ENCODE measurements around the gene PIEZO2. TPM values are rescaled to one million over a fixed set of nuclear protein-coding genes. Genes with fewer than 3 reads are reported as not detected.

The PIEZO2 gene
- total and polyA plus RNA-seq, 7 donors: 1.4 to 35.2 (median 25.1) TPM; not detected in 1

DNA sequence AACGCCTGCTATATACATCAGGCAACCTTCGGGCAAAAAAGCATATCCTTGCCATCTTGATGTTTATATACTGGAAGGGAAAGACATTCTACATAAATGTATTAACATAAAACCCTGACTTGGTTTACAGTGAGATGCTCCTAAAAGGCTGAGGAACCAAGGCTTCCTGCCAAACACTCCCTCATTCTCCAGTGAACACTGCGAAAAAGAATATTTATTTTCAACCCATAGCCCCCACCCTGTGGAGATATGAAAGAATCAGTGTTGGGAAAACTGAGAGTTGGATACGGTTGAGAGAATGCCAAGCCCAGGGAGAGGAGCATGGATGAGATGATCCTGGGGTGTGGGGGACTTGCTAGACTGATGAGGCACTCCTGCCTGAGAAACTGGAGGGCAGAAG is 94.9 kb downstream of the PIEZO2 start:
- 59 to 64% methylated on average over 4 of the region's 4 CpGs for WGBS, 2 donors
- no peak overlapping the region for H3K4me3 ChIP-seq
- intact Hi-C loops (cut with DNase I): no loop called here
- no peak for DNase-seq
- TF ChIP-seq POLR2A (IDR thresholded peaks at IDR 0.05): no peak
- no peak for TF ChIP-seq POLR2AphosphoS5 (IDR thresholded peaks at IDR 0.05)
- TF ChIP-seq EP300 (IDR thresholded peaks at IDR 0.05): no peak
- no peak for TF ChIP-seq CTCF (IDR thresholded peaks at IDR 0.05)
- no peaks in the 10 kb centered on the region for H3K36me3 ChIP-seq
- no peaks in the 10 kb centered on the region for H3K4me1 ChIP-seq
- no peak overlapping the region for H3K27ac ChIP-seq
- no peaks in the 10 kb centered on the region for H3K27me3 ChIP-seq
- H3K9me3 ChIP-seq: no peaks in the 10 kb centered on the region

GRCh38 chr18:11053293-11053692 is 96.1 kb downstream of the PIEZO2 start:
- Histone ChIP-seq H3K4me1 (no peaks in the 10 kb centered on the region), H3K36me3 (no peaks in the 10 kb centered on the region), H3K27me3 (no peaks in the 10 kb centered on the region), H3K27ac (no peak overlapping the region), H3K9me3 (no peaks in the 10 kb centered on the region), H3K4me3 (no peak overlapping the region)
- TF ChIP-seq EP300 (IDR thresholded peaks at IDR 0.05) (no peak), POLR2A (IDR thresholded peaks at IDR 0.05) (no peak), CTCF (IDR thresholded peaks at IDR 0.05) (no peak), POLR2AphosphoS5 (IDR thresholded peaks at IDR 0.05) (no peak)
- DNase-seq: no peak
- 93 to 98% methylated on average over 1 of the region's 1 CpG for WGBS, 2 donors
- intact Hi-C loops (cut with DNase I): no loop called here

DNA sequence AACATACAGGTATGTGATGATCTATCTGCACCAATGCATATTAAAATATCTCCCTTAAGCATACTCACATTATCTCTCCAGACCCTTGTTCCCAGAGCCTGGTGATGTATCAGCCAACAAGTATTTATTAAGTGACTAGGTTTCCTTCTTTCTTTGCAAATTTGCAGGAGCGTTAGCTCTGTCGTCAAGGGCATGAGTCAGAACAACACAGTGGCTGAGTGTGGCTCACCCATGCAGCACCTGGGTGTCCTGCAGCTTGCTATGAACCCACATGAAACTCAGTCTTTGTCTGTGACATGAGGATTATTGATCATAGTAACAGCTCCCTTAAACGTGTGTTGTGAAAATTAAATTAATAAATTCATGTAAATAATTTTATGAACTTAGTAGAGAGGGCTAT is 96.6 kb downstream of the PIEZO2 start:
- Histone ChIP-seq H3K36me3 (no peaks in the 10 kb centered on the region), H3K27me3 (no peaks in the 10 kb centered on the region), H3K4me3 (no peak overlapping the region), H3K27ac (no peak overlapping the region), H3K4me1 (no peaks in the 10 kb centered on the region), H3K9me3 (no peaks in the 10 kb centered on the region)
- intact Hi-C loops (cut with DNase I): no loop called here
- TF ChIP-seq POLR2A (IDR thresholded peaks at IDR 0.05) (no peak), POLR2AphosphoS5 (IDR thresholded peaks at IDR 0.05) (no peak), CTCF (IDR thresholded peaks at IDR 0.05) (no peak), EP300 (IDR thresholded peaks at IDR 0.05) (no peak)
- DNase-seq: no peak
- 80 to 85% methylated on average over 3 of the region's 3 CpGs for WGBS, 2 donors

- 90 to 96% methylated on average over 3 of the region's 3 CpGs for WGBS, 2 donors
- H3K4me1 ChIP-seq: no peaks in the 10 kb centered on the region
- no peak for DNase-seq
These were observed 97.9 kb downstream of the PIEZO2 start for GRCh38 chr18:11051462-11051861.

More at GRCh38 chr18:11051462-11051861, 97.9 kb downstream of the PIEZO2 start:
- TF ChIP-seq POLR2A (IDR thresholded peaks at IDR 0.05): no peak
- TF ChIP-seq POLR2AphosphoS5 (IDR thresholded peaks at IDR 0.05): no peak
- TF ChIP-seq EP300 (IDR thresholded peaks at IDR 0.05): no peak
- no peak for TF ChIP-seq CTCF (IDR thresholded peaks at IDR 0.05)
- H3K36me3 ChIP-seq: no peaks in the 10 kb centered on the region
- no peak overlapping the region for H3K4me3 ChIP-seq
- intact Hi-C loops (cut with DNase I): no loop called here
- H3K27ac ChIP-seq: no peak overlapping the region
- no peaks in the 10 kb centered on the region for H3K9me3 ChIP-seq
- H3K27me3 ChIP-seq: no peaks in the 10 kb centered on the region
